A204.1 (cell line): Measurements from ENCODE around the gene ST6GALNAC3.

Source experiments
- FAIRE-seq: peaks from 2 replicates; lab custom pipeline; 2012; peaks lifted over from hg19 to GRCh38; lab: Jason Lieb, UNC

The ST6GALNAC3 gene

GRCh38 chr1:76352741-76353435 is 278.3 kb downstream of the ST6GALNAC3 start:
- no peak for FAIRE-seq

DNA sequence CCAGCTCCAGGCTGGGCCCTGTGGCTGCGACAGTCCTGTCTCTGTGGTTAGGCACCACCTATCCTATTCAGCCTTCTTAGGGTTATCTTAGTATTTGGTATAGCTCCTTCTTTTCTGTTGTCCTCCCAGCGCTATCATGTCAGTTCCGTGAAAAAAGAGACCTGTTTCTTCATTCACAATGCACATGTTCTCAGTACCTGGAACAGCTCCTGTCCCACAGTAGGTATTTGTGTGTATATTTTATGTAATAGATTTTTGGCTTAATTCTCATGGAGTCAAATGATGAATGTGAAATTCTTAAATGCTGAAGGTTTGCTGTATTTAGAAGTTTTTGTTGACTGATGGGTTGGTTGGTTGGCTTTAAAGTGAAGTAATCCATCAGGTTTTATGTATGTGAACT is 279.7 kb downstream of the ST6GALNAC3 start:
- FAIRE-seq, result no peak

- no peak for FAIRE-seq
Observed at GRCh38 chr1:76366726-76367125, 292.2 kb downstream of the ST6GALNAC3 start.

DNA sequence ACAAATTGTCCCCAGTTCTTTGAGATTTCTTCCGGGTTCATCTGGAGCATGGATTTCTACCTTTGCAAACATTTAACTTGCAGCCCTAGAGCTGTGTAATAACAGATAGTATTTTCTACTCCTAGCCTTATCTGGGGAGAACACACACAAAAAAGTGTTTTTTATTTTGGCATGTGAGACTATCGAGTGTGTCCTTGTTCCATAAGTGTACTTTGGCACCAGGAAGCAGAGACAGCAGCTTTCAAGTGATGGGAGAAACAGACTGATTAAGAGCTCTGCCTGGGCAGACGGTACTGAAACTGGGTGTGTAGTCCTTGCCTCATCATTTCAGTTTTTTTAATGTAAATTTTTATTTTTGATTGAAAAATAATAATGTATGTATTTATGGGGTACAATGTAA is 297.4 kb downstream of the ST6GALNAC3 start:
- FAIRE-seq, result no peak

GRCh38 chr1:76374086-76374485 is 299.5 kb downstream of the ST6GALNAC3 start:
- FAIRE-seq, result no peak

DNA sequence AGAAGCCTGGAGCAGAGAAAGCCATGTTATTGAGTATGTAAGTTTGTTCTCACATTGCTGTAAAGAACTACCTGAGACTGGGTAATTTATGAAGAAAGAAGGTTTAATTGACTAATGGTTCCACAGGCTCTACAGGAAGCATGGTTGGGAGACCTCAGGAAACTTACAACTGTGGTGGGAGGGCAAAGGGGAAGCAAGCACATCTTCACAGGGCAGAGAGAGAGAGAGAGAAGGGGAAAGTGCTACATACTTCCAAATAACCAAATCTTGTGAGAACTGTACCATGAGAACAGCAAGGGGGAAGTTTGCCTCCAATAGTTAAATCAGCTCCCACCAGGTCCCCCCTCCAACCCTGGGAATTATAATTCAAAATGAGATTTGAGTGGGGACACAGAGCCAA is 302.7 kb downstream of the ST6GALNAC3 start:
- no peak for FAIRE-seq

DNA sequence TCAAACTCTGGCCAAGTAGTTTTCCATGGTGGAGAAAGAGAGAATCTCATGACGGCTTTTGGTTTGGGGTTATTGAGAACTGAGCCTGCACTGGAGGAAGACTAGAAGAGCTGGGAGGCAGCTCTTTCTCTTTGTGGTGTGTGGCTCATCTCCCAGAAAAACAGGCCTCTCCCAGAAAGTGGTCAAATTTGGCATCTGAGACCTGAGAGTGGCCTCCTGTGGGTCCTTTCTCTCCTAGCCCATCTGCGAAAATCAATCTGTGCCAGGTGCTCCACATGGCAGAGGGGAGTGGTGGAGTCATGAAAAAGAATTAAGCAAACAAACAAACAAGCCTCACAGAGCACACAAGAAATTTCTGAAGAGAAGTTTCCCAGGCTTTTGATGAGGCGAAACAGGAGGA is 305.0 kb downstream of the ST6GALNAC3 start:
- FAIRE-seq, result no peak

- FAIRE-seq, result no peak
Observed at GRCh38 chr1:76381450-76382097, 307.0 kb downstream of the ST6GALNAC3 start.

DNA sequence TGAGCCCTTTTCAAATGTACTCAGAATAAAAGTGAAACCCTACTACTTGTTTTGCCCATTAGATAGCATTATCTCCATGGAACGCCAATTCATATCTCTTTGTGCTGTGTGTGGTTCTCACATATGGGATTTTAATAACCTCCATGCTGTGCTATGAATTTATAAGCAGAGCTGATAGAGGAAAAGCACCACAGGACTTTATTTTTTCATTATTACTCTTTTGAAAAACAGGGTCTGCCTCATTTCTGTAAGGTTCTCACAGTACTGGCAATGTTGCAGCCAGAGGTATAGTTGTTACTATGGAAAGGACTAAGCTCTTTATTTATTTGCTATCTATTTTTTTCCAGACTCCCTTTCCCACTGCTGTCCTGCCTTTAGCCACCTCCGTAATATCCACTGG is 313.7 kb downstream of the ST6GALNAC3 start:
- FAIRE-seq, result no peak

DNA sequence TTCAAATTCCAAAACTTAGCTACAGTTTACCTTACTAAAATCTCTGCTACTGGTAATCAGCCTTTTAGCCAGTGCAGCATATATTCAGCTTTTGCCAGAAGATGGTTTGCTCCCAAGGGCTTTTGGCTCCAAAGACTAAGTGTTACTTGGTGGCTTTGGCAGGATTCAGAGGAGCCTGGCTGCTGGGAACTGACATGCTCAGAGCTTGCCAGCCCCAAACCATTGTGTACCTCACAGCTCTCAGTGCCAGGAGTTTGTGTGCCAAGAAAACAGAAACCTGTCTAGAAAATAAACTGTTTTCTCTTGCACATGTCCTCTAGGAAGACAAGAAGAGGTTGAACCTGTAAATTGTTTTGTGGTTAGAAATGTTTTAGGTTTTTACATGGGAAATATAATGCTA is 315.9 kb downstream of the ST6GALNAC3 start:
- FAIRE-seq, result no peak

DNA sequence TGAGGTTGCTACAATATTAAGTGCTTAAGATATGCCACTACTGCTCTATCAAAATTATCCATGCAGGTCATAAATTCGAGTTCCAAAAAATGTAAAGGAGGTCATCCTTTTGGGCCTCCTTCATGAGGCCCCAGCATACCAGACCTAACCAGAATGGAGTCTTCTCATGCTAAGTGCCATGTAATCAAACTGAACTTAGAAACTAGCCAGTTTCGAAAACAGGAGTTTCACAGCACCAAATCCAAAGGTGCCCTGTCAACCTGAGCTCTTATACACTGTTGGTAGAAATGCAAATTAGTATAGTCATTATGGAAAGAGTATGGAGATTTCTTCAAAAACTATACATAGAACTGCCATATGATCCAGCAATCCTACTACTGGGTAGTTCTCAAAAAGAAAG is 320.5 kb downstream of the ST6GALNAC3 start:
- FAIRE-seq, result no peak

GRCh38 chr1:76402128-76402527 is 327.6 kb downstream of the ST6GALNAC3 start:
- FAIRE-seq, result no peak

DNA sequence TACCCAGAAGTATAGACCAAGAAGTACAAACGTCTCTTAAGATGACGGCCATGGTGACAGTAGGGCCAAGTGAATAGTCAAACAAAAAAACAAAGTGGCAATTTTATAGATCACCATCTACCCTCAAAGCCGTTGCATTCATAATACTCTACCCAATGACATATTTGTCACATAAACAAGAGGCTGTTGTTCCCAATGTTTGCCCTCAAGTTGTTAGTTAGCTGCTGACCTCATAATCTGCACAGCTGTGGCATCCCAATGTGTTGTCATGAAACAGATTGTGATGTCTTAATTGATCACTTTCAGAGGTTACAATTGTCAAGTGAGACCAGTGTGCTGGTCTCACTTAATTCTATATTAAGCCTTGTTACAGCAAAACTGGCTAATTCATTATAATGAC is 333.8 kb downstream of the ST6GALNAC3 start:
- no peak for FAIRE-seq

DNA sequence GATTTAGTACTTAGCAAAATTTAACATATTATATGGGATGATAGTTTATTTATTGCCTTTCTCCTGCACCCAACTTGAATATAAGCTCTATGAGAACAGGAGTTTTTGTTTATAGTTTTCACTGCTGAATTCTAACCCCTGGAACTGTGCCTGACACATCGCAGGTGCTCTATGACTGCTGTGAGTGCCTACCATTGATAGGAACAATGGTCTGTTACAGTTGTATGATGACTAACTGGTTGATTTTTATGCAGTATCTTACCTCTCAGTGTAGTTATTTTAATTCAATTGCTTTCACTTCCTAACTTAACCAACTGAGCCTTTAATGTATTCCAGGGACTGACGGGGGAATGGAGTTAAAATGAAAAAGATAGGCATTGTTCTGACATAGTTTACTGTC is 336.0 kb downstream of the ST6GALNAC3 start:
- FAIRE-seq, result no peak

DNA sequence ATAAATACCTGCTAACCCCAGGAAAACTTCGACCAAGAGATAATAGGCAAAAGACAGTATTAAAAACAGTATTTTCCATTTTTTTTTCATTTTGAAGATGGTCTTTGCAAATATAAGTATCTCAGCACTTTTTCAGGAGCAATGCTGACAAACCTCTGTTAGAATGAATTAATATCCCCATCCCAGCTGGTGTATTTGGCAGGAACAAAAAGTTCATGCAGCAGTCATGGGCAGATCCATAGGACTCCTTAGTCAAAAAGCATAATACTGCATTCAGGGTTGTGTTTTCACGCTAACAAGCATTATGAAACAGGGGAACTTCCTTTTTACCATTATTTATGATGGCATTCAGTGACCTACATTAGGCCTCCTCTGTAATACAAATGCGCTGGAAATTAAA is 344.0 kb downstream of the ST6GALNAC3 start:
- no peak for FAIRE-seq

DNA sequence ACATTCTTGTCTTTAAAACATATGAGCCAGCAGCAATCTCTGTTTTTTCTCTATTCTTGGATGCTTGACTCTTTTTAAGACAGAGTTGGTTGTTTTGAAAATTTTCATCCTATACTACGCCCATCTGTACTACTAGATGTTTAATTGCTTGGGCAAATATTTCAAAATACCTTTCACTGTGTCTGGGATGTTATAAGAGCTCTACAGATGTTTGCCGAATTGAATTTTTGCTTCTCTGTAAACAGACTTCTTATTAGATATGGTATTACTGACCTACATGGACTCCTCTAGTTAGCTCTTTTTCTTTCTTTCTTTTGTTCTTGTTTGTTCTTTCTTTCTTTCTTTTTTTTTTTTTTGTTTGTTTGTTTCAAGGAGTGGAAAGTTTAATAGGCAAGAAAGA is 345.1 kb downstream of the ST6GALNAC3 start:
- FAIRE-seq, result no peak

- no peak for FAIRE-seq
Observed at GRCh38 chr1:76425201-76426145, 350.9 kb downstream of the ST6GALNAC3 start.

DNA sequence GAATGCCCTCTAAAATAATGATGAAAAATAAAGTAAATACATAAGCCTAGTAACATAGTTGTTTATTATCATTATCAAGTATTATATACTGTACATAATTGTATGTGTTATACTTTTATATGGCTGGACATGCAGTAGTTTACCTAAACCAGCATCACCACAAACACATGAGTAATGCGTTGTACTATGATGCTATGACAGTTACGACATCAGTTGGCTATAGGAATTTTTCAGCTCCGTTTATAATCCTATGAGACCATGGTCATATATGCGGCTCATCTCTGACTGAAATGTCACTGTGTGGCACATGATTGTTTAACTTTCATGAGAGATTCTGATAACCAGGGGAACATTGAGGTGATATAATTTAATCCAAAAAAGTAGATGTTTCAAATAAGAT is 352.1 kb downstream of the ST6GALNAC3 start:
- no peak for FAIRE-seq

DNA sequence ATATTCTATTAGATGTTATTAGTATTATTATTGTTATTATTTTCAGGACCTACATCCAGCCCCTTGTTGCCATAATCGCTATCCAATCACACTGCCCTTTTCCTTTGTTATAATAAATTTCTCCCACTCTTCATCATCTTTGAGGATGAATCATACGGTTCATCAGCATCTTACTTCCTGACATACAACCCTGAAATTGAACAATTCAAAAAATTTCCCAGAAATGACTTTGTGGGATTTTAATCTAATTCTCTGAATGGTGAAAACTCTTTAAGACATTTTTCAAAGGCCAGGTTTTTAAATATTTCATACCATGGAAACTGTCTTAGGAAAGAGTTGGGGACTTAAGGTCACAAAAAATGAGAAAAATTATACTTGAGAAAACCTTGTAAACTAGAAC is 353.5 kb downstream of the ST6GALNAC3 start:
- FAIRE-seq, result no peak

DNA sequence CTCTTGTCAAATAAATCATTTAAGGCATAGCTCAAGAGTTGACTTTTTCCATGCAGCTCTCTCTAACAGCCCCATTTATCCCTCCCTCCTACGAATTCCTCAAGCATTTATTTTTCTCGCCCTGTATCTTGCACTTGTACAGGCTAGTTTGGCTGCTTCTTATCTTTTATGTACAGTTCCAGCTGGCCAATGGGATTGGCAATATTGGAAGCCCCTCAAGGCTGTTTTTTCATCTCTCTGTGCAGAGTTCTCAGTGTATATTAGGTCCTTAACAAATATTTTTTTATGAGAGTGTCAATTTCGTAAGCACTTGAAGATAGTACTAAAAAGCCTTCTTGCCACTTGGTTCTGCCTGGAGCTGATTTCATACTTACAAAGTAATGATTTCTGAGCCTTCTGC is 356.0 kb downstream of the ST6GALNAC3 start:
- no peak for FAIRE-seq

DNA sequence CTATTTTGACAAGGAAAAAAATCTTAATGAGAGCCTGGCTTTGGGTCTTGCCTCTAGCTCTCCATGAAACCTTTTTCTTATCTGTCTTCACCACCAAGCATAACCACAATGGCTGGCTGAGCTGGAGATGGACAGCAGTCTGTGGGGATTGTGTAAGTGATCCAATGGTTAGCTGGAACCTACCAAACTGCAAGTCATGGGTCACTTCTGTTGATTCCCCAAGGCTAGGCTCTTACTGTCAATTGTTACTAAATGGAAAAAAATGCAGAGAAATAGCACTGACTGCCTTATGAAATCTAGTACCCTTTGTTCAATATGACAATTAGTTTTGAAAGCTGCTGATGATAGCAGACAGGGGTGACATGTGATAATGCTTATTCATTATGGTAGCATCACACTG is 359.0 kb downstream of the ST6GALNAC3 start:
- FAIRE-seq, result no peak

- no peak for FAIRE-seq
Observed at GRCh38 chr1:76443217-76443616, 368.7 kb downstream of the ST6GALNAC3 start.

DNA sequence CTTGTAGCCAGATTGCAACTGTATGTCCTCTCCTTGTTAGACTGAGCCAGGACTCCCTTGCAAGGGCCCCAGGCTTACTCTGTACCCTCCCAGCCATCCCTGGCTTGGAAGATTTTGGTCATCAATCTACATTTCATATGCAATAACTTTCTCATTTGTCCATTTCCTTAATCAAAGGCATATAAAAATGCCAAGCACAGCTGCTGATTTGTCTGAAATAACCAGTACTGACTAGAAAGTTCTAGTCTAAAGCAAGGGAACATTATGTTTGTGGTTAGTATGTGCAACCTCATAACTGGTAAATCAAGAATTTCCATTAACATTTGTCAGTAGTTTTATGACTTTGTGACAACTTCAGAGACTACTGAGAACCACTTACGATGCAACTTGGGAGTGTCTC is 370.2 kb downstream of the ST6GALNAC3 start:
- no peak for FAIRE-seq
